ENCODE results near the gene C8A. TPM values are rescaled to one million over a fixed set of nuclear protein-coding genes. Genes with fewer than 3 reads are reported as not detected.

Gene C8A
- total and polyA plus RNA-seq, 2 of the 8 experiments (the other 6 are each of a cell fraction or from before 2014, with no cell fraction given) = not detected

DNA sequence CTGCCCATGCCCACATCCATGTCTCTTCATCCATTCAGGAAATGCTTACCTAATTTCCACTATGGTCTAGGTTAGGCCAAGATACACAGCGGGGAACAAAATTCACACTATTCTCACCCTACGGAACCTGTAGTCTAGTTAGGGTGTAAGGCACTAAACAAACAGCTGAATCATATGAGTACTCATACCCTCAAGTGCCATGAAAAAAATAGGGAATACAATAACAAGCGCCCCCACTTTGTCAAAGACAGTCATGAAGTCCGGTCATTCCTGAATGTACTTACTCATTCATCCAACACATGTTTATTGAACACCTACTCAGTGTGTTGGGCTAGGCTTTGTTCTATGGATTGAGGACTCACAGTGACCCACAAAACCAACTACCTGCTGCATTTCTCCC is 29.2 kb upstream of the C8A start:
- CTCF ChIA-PET (ENCODE audit: partially characterized antibody) = interaction anchor here (1.6 to 3.4 kb wide), 3 partner anchors 15 to 143 kb away, joined by 6 to 10 read pairs (median 8); no protein-coding TSS in a partner anchor
- H3K27ac ChIP-seq (ENCODE audit: low read depth, low read length) = no peak overlapping the region
- 76% methylated on average over 4 of the region's 4 CpGs; no CpG with 5 or more reads in 1 of the 2 experiments for WGBS, 2 experiments (ENCODE audit: extremely low coverage in 1 of 2, insufficient coverage in 1 of 2, insufficient read length in 1 of 2, insufficient replicate concordance in 2 of 2, low coverage in 1 of 2, low lambda C conversion rate in 2 of 2, missing lambda C conversion rate in 1 of 2)

More for the DNA sequence above, 29.2 kb upstream of the C8A start:
- no peak overlapping the region for H2BK20ac ChIP-seq (ENCODE audit: low read length)
- TF ChIP-seq YY1 (IDR thresholded peaks at IDR 0.05; ENCODE audit: low read depth, low read length) (no peak), EP300 (IDR thresholded peaks at IDR 0.05; ENCODE audit: borderline replicate concordance in 1 of 2, low read depth in 2 of 2, low read length in 2 of 2) (no peak), MAFK (IDR thresholded peaks at IDR 0.05; ENCODE audit: low read depth, low read length) (no peak), CHD2 (IDR thresholded peaks at IDR 0.05; ENCODE audit: low read length) (no peak), SRF (IDR thresholded peaks at IDR 0.05; ENCODE audit: low read depth, low read length) (no peak), FOSL1 (IDR thresholded peaks at IDR 0.05; ENCODE audit: insufficient read depth, low read depth, low read length) (no peak), ASH2L (IDR thresholded peaks at IDR 0.05; ENCODE audit: low read length) (no peak), JUN (IDR thresholded peaks at IDR 0.05; ENCODE audit: low read depth, low read length) (no peak), TAF7 (optimal IDR thresholded peaks at IDR 0.05; ENCODE audit: borderline replicate concordance, low read depth, low read length) (no peak), KDM5A (IDR thresholded peaks at IDR 0.05; ENCODE audit: low read length) (no peak)
- TF ChIP-seq, protein P1, sequence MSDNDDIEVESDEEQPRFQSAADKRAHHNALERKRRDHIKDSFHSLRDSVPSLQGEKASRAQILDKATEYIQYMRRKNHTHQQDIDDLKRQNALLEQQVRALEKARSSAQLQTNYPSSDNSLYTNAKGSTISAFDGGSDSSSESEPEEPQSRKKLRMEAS (IDR thresholded peaks at IDR 0.05) = no peak
- DNase-seq (ENCODE audit: low read depth in 1 of 2, low spot score in 2 of 2) (no peak), FAIRE-seq (no peak)
- no peaks in the 10 kb centered on the region for H3K23me2 ChIP-seq (ENCODE audit: low read depth, low read length)
- H3K9ac ChIP-seq (replicated peaks in 1 of 4; ENCODE audit: extremely low read depth in 1 of 4, low read depth in 3 of 4, low read length in 3 of 4) = no peak overlapping the region
- H4K8ac ChIP-seq (ENCODE audit: extremely low read depth, insufficient read depth, low read length) = no peak overlapping the region
- no peak overlapping the region for H4K5ac ChIP-seq (ENCODE audit: insufficient read length, low read depth, low read length)
- no peaks in the 10 kb centered on the region for H3K79me1 ChIP-seq (ENCODE audit: low read depth, low read length)
- H4K91ac ChIP-seq (replicated peaks; ENCODE audit: insufficient read length, low read length) = no peak overlapping the region
- H3K18ac ChIP-seq (ENCODE audit: extremely low read depth, low read length) = no peak overlapping the region
- POLR2A ChIA-PET (ENCODE audit: partially characterized antibody) = no interaction called here
- H2AFZ ChIP-seq (ENCODE audit: low read length) = no peak overlapping the region
- H2BK120ac ChIP-seq (replicated peaks; ENCODE audit: low read depth, low read length) = no peak overlapping the region
- H3K36me3 ChIP-seq (ENCODE audit: control insufficient read depth in 2 of 4, insufficient read depth in 4 of 4, low read length in 3 of 4) = no peaks in the 10 kb centered on the region
- H3K4me2 ChIP-seq (ENCODE audit: insufficient read depth in 1 of 2, low read depth in 2 of 2, low read length in 2 of 2) = no peak overlapping the region
- no peak overlapping the region for H2AK5ac ChIP-seq (ENCODE audit: low read depth, low read length)
- H3K23ac ChIP-seq (ENCODE audit: insufficient read length) = no peak overlapping the region
- H3K4ac ChIP-seq (replicated peaks; ENCODE audit: insufficient read length, low read depth, low read length) = no peak overlapping the region
- H2BK12ac ChIP-seq (ENCODE audit: low read depth, low read length) = no peak overlapping the region
- H3K14ac ChIP-seq (ENCODE audit: insufficient read length) = no peak overlapping the region
- H3K79me2 ChIP-seq (ENCODE audit: control insufficient read depth in 1 of 2, insufficient read depth in 2 of 2, low read length in 2 of 2) = no peaks in the 10 kb centered on the region
- H3K4me1 ChIP-seq (replicated peaks in 1 of 4; ENCODE audit: control insufficient read depth in 3 of 4, insufficient read depth in 4 of 4, low read length in 3 of 4) = peaks cover 0 to 3% (median under 1%) of the 10 kb centered on the region in 4 experiments; a peak in 2 of 7 replicates
- H3K4me3 ChIP-seq (ENCODE audit: extremely low read depth in 1 of 4, insufficient read depth in 2 of 4, low read depth in 3 of 4, low read length in 4 of 4) = no peak overlapping the region
- no peaks in the 10 kb centered on the region for H4K20me1 ChIP-seq (replicated peaks in 1 of 2; ENCODE audit: control insufficient read depth in 1 of 2, insufficient read depth in 2 of 2, low read length in 2 of 2)
- no peak overlapping the region for H3K56ac ChIP-seq (replicated peaks; ENCODE audit: insufficient read length, low read depth, low read length)
- H2BK5ac ChIP-seq (ENCODE audit: low read depth, low read length) = no peak overlapping the region
- no peaks in the 10 kb centered on the region for H3K9me3 ChIP-seq (ENCODE audit: insufficient read depth in 2 of 2, low read depth in 1 of 2, low read length in 1 of 2)
- H2BK15ac ChIP-seq (ENCODE audit: low read length) = no peak overlapping the region
- peaks cover 0 to 2% (median 0%) of the 10 kb centered on the region in 4 experiments; a peak in 1 of 7 replicates for H3K27me3 ChIP-seq (replicated peaks in 1 of 4; ENCODE audit: control insufficient read depth in 3 of 4, extremely low read depth in 1 of 4, insufficient read depth in 3 of 4, low read length in 3 of 4)

Data from H1 (cell line).